HG03060 (cell line): ENCODE measurements around the gene SLC10A1.

Experiments
- ATAC-seq: cut with Tn5 transposase; IDR thresholded peaks from one replicate; pipeline ENCODE4 v1.9.1; 2021; ENCODE audit warnings: low read depth, moderate number of reproducible peaks; ENCODE audit not compliant: unreplicated experiment

Gene SLC10A1

GRCh38 chr14:69726761-69727511 lies 70.1 kb downstream of the SLC10A1 start:
- ATAC-seq, result no peak
